ENCODE data around the gene SUGP2. TPM values are rescaled to one million over a fixed set of nuclear protein-coding genes. Genes with fewer than 3 reads are reported as not detected.

The SUGP2 gene
- total and polyA plus RNA-seq, 2 experiments from 2014 or later = 102 to 109 TPM

DNA sequence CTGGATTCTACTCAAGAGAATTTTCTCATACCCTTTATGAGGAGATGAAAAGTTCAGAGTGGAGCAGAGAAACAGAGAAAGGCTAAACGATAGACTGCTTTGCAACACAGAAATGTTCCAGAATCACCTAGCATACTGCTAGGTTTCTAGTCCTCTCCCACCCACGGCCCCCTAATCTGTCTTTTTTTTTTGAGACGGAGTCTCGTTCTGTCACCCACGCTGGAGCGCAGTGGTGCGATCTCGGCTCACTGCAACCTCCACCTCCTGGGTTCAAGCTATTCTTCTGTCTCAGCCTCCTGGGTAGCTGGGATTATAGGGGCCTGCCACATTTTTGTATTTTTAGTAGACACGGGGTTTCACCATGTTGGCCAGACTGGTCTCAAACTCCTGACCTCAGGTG, 4.8 kb downstream of the SUGP2 start:
- Mint-ChIP-seq H3K9me3 (no peaks in the 10 kb centered on the region; the same call in 2 of the 3 replicates), H3K27me3 (ENCODE audit: insufficient read depth, low read depth, poor library complexity) (peaks cover 12% of the 10 kb centered on the region), H3K4me1 (peaks cover 8% of the 10 kb centered on the region), H3K36me3 (ENCODE audit: low read depth) (peaks cover 75% of the 10 kb centered on the region), H3K4me3 (no peak overlapping the region), H3K27ac (no peak overlapping the region)
- Histone ChIP-seq H3F3A (replicated peaks; ENCODE audit: low read depth) (peaks cover 33% of the 10 kb centered on the region), H3K9me2 (ENCODE audit: insufficient read depth) (no peaks in the 10 kb centered on the region), H3K4me3 (no peak overlapping the region), H3K79me2 (replicated peaks; ENCODE audit: insufficient read depth) (peaks cover 63% of the 10 kb centered on the region), H3K4me2 (no peak overlapping the region), H3K27me3 (ENCODE audit: insufficient read depth) (no peaks in the 10 kb centered on the region), H4K20me1 (replicated peaks; ENCODE audit: insufficient read depth) (peaks cover 68% of the 10 kb centered on the region), H3K36me3 (ENCODE audit: insufficient read depth) (peaks cover 64% of the 10 kb centered on the region), H3K4me1 (ENCODE audit: insufficient read depth) (0 out of 2 replicates have a peak, but pooled peaks cover 4% of the 10 kb centered on the region), H3K27ac (ENCODE audit: low read depth) (no peak overlapping the region), H2AFZ (no peak overlapping the region)
- DNase-seq (ENCODE audit: low spot score) = no peak
- no peak for ATAC-seq
- TF ChIP-seq EZH2phosphoT487 (IDR thresholded peaks at IDR 0.05; ENCODE audit: unreplicated experiment) (no peak), STAT1 (IDR thresholded peaks at IDR 0.05; ENCODE audit: unreplicated experiment) (no peak)
- TF ChIP-seq, protein P1, sequence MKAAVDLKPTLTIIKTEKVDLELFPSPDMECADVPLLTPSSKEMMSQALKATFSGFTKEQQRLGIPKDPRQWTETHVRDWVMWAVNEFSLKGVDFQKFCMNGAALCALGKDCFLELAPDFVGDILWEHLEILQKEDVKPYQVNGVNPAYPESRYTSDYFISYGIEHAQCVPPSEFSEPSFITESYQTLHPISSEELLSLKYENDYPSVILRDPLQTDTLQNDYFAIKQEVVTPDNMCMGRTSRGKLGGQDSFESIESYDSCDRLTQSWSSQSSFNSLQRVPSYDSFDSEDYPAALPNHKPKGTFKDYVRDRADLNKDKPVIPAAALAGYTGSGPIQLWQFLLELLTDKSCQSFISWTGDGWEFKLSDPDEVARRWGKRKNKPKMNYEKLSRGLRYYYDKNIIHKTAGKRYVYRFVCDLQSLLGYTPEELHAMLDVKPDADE (IDR thresholded peaks at IDR 0.05) = no peak
- TF ChIP-seq, protein P2, sequence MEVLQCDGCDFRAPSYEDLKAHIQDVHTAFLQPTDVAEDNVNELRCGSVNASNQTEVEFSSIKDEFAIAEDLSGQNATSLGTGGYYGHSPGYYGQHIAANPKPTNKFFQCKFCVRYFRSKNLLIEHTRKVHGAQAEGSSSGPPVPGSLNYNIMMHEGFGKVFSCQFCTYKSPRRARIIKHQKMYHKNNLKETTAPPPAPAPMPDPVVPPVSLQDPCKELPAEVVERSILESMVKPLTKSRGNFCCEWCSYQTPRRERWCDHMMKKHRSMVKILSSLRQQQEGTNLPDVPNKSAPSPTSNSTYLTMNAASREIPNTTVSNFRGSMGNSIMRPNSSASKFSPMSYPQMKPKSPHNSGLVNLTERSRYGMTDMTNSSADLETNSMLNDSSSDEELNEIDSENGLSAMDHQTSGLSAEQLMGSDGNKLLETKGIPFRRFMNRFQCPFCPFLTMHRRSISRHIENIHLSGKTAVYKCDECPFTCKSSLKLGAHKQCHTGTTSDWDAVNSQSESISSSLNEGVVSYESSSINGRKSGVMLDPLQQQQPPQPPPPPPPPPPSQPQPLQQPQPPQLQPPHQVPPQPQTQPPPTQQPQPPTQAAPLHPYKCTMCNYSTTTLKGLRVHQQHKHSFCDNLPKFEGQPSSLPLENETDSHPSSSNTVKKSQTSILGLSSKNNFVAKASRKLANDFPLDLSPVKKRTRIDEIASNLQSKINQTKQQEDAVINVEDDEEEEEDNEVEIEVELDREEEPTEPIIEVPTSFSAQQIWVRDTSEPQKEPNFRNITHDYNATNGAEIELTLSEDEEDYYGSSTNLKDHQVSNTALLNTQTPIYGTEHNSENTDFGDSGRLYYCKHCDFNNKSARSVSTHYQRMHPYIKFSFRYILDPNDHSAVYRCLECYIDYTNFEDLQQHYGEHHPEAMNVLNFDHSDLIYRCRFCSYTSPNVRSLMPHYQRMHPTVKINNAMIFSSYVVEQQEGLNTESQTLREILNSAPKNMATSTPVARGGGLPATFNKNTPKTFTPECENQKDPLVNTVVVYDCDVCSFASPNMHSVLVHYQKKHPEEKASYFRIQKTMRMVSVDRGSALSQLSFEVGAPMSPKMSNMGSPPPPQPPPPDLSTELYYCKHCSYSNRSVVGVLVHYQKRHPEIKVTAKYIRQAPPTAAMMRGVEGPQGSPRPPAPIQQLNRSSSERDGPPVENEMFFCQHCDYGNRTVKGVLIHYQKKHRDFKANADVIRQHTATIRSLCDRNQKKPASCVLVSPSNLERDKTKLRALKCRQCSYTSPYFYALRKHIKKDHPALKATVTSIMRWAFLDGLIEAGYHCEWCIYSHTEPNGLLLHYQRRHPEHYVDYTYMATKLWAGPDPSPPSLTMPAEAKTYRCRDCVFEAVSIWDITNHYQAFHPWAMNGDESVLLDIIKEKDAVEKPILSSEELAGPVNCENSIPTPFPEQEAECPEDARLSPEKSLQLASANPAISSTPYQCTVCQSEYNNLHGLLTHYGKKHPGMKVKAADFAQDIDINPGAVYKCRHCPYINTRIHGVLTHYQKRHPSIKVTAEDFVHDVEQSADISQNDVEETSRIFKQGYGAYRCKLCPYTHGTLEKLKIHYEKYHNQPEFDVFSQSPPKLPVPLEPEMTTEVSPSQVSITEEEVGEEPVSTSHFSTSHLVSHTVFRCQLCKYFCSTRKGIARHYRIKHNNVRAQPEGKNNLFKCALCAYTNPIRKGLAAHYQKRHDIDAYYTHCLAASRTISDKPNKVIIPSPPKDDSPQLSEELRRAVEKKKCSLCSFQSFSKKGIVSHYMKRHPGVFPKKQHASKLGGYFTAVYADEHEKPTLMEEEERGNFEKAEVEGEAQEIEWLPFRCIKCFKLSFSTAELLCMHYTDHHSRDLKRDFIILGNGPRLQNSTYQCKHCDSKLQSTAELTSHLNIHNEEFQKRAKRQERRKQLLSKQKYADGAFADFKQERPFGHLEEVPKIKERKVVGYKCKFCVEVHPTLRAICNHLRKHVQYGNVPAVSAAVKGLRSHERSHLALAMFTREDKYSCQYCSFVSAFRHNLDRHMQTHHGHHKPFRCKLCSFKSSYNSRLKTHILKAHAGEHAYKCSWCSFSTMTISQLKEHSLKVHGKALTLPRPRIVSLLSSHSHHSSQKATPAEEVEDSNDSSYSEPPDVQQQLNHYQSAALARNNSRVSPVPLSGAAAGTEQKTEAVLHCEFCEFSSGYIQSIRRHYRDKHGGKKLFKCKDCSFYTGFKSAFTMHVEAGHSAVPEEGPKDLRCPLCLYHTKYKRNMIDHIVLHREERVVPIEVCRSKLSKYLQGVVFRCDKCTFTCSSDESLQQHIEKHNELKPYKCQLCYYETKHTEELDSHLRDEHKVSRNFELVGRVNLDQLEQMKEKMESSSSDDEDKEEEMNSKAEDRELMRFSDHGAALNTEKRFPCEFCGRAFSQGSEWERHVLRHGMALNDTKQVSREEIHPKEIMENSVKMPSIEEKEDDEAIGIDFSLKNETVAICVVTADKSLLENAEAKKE (CRISPR knock-in tag; IDR thresholded peaks at IDR 0.05) = no peak

DNA sequence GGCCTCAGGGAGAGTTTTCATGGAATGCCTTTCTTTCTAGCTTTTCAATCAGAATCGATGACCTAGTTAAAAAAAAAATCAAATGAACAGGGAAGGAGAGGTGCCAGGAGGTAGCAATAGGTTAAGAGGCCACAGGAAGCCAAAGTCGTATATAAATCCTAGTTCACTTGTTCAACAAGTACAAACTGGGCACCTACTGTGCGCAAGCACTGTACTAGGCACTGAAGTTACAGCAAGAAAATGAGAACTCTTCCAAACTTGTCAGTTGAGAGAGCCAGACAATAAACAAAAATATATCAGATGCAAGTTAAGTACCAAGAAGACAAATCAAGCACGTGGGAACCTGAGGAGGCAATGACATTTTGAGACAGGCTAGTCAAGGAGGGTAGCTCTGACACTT, 6.1 kb downstream of the SUGP2 start:
- no peak overlapping the region for H3K4me2 ChIP-seq
- peaks cover 76% of the 10 kb centered on the region for H3K79me2 ChIP-seq (replicated peaks; ENCODE audit: insufficient read depth)
- H3K9me2 ChIP-seq (ENCODE audit: insufficient read depth) = no peaks in the 10 kb centered on the region
- H3F3A ChIP-seq (replicated peaks; ENCODE audit: low read depth) = peaks cover 29% of the 10 kb centered on the region
- no peak for DNase-seq (ENCODE audit: low spot score)
- no peaks in the 10 kb centered on the region for H3K27me3 ChIP-seq (ENCODE audit: insufficient read depth)
- peaks cover 7% of the 10 kb centered on the region for H3K4me1 Mint-ChIP-seq
- H3K27ac ChIP-seq (ENCODE audit: low read depth) = no peak overlapping the region
- peaks cover 85% of the 10 kb centered on the region for H3K36me3 Mint-ChIP-seq (ENCODE audit: low read depth)
- peaks cover 67% of the 10 kb centered on the region for H3K36me3 ChIP-seq (ENCODE audit: insufficient read depth)
- H3K4me1 ChIP-seq (ENCODE audit: insufficient read depth) = 0 out of 2 replicates have a peak, but pooled peaks cover 4% of the 10 kb centered on the region
- no peak overlapping the region for H2AFZ ChIP-seq
- no peaks in the 10 kb centered on the region for H3K9me3 Mint-ChIP-seq
- ATAC-seq = no peak
- no peak overlapping the region; the same call in 1 of the 2 replicates for H3K27ac Mint-ChIP-seq
- peaks cover 81% of the 10 kb centered on the region for H4K20me1 ChIP-seq (replicated peaks; ENCODE audit: insufficient read depth)
- no peak overlapping the region for H3K4me3 Mint-ChIP-seq
- H3K4me3 ChIP-seq = no peak overlapping the region
- H3K27me3 Mint-ChIP-seq (ENCODE audit: insufficient read depth, low read depth, poor library complexity) = peaks cover 9% of the 10 kb centered on the region
- TF ChIP-seq, protein P2 (CRISPR knock-in tag; IDR thresholded peaks at IDR 0.05) = no peak
- TF ChIP-seq CREB1 (CRISPR knock-in tag; IDR thresholded peaks at IDR 0.05; ENCODE audit: low read depth) = no peak

Measured in GM23338 (cell line).